Stimulated activated CD4-positive, alpha-beta T cell treated with anti-CD3 and anti-CD28 coated beads, Interleukin-15, amount 100 ng/mL, for 48 hours (primary cell): Measurements from ENCODE around the gene WNK1.

Source experiments
- DNase-seq, 2 donors: peaks; one replicate each; pipeline ENCODE4 v3.0.0-alpha.2; 2020; ENCODE audit warnings: low read depth in 2 of 2

WNK1 gene

GRCh38 chr12:951176-951575 is 198.8 kb downstream of the WNK1 start:
- DNase-seq = no peak

- no peak for DNase-seq
Measured at GRCh38 chr12:953776-954175, 201.4 kb downstream of the WNK1 start.

GRCh38 chr12:954741-955140 is 202.4 kb downstream of the WNK1 start:
- no peak for DNase-seq

GRCh38 chr12:955939-956338 is 203.6 kb downstream of the WNK1 start:
- DNase-seq = no peak

GRCh38 chr12:958588-959123 is 206.3 kb downstream of the WNK1 start:
- DNase-seq = no peak
